HG02571 (cell line): ENCODE results near the gene DVL3.

Experiments used
- ATAC-seq: cut with Tn5 transposase; IDR thresholded peaks from one replicate; pipeline ENCODE4 v1.9.1; 2021; ENCODE audit warnings: mild to moderate bottlenecking, moderate library complexity; ENCODE audit not compliant: unreplicated experiment

Gene DVL3

GRCh38 chr3:184176377-184177330, 21.5 kb downstream of the DVL3 start:
- ATAC-seq = no peak

DNA sequence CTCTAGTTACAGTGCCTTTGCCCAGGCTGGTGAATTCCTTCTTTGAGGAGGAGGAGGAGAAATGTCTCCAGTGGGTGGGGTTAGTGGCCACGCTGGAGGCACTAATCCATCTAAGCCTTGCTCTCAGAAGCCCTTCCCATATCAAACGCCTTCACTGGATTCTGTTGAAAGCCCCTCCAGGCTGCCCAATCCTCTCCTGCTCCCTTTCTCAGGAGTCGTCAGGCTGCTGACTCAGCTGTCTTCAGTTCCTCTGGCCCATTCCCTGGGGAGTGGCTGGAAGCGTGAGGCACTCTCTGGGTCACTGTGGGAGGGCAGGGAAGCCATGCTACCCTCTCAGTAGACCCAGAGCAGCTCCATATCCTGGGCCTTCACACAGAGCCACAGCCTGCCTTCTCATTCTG, 22.2 kb downstream of the DVL3 start:
- ATAC-seq = no peak

GRCh38 chr3:184177767-184178306, 22.7 kb downstream of the DVL3 start:
- no peak for ATAC-seq

DNA sequence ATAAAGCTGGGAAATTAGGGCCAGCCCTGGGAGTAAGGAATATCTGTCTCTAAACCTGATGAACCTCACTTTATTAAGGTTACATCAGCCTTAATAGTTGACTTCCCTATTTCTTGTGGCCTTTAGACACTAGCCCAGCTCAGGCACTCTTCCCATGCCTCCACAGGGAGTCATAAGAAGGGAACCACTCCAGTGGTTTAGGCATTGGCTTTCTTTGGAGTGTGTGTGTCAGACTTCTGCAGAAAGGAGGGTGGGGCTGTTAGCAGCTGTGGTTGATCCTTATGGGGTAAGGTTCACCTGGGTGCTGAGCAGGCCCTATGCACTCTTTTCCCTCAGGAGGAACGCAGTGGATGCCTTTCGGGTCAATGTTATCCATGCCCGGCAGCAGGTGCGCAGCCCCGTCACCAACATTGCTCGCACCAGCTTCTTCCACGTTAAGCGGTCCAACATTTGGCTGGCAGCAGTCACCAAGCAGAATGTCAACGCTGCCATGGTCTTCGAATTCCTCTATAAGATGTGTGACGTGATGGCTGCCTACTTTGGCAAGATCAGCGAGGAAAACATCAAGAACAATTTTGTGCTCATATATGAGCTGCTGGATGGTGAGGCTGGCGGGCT, 23.5 kb downstream of the DVL3 start:
- no peak for ATAC-seq

DNA sequence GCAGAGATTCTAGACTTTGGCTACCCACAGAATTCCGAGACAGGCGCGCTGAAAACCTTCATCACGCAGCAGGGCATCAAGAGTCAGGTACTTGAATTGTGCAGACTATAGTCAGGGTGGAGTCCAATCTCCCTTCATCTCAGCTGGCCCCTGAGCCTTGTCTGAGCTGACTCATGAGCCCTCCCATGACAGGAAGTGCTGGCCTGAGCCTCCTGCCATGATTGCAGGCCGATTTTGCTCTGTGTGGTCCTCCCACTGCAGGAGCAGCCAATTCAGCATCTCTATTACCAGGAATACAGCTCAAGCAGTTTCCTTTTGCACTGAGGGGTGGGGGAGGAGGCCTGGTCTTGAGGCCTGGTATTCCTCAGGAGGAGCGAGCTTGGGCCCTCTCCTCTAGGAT, 25.0 kb downstream of the DVL3 start:
- no peak for ATAC-seq

DNA sequence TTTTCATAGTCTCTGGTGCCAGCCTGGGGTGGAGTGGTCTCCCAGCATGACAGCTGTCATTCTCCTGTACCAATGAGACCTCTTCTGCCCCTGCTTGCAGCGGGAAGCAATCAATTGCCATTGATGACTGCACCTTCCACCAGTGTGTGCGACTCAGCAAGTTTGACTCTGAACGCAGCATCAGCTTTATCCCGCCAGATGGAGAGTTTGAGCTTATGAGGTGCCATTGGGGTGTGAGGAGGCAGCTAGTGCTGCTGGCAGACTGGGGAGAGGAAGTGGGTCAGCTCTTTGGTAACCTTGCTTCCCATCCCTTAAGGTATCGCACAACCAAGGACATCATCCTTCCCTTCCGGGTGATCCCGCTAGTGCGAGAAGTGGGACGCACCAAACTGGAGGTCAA, 26.4 kb downstream of the DVL3 start:
- no peak for ATAC-seq

GRCh38 chr3:184183679-184184078, 28.5 kb downstream of the DVL3 start:
- no peak for ATAC-seq

DNA sequence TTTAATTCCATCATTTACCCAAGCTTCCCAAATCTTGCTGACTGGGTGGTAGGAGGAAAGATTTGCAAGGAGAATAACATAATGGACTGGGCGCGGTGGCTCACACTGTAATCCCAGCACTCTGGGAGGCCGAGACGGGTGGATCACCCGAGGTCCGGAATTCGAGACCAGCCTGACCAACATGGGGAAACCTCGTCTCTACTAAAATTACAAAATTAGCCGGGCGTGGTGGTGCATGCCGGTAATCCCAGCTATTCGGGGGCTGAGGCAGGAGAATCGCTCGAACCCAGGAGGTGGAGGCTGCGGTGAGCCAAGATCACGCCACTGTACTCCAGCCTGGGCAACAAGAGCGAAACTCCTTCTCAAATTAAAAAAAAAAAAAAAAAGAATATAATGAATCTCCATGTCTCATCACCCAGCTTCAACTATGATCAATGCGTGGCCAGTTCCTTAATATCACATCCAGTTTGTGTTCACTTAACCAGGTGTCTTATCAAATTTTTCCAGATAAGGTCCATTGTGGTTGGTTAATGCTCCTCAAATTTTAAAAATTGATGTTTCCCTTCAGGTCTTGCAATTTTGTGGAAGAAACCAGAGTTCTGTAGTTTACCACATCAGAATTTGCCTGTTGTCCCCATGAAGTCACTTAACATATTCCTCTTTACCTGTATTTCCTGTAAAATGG, 29.5 kb downstream of the DVL3 start:
- no peak for ATAC-seq

DNA sequence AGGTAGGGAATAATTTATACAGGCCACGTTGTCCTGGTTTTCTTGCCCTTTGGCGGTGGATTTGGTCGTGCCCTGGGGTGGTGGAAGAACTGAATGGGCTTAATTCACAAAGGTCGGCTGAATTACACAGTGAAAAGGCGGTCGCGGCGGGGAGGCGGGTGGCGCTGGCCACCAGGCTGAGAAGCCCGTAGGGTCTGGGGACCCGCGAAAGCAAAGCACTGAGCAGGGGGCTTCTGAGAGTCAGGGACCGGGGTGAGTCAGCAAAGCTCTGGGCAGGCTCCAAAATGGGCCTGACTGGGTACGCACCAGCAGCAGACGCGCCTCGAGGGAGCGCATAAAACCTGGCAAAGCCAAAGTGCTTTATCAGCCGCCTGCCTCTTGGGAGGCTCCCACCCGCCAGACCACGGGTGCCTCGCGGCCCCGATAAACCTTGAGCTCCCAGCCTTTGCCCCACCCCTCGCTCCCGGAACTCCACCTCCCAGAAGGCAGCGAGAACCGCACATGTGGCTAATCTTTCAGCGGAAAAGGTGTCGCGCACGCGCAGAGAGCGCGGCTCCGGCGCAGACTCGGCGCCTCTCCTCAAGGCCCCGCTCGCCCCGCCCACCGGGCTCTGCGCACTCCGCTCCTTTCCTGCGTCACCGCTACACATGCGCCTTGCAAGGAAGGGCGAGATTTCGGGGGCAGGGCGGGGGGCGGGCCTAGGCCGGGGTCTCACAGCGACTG, 30.4 kb downstream of the DVL3 start:
- peak; percentile 92 for ATAC-seq

GRCh38 chr3:184186184-184186901, 31.2 kb downstream of the DVL3 start, which contains the start of gene ABCF3:
Gene ABCF3, plus strand, starts transcription at chr3:184186199. Its CDS starts 9 bp downstream, at chr3:184186208.
- peak; percentile 20 for ATAC-seq

DNA sequence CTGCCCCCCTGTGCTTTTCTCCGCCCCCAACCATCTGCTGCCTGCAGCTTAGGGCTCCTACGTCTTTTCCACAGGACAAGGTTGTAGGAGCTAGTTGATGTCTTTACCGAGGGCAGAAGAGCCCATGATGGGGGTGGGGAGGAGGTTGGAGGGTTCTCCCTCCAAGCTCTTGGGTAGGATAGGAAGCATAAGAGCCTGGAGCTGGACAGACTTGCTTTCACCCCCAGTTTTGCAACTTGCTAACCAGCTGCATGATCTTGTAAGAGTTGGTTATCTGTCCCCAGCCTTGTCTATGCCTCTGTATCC, 31.7 kb downstream of the DVL3 start:
- ATAC-seq = no peak

DNA sequence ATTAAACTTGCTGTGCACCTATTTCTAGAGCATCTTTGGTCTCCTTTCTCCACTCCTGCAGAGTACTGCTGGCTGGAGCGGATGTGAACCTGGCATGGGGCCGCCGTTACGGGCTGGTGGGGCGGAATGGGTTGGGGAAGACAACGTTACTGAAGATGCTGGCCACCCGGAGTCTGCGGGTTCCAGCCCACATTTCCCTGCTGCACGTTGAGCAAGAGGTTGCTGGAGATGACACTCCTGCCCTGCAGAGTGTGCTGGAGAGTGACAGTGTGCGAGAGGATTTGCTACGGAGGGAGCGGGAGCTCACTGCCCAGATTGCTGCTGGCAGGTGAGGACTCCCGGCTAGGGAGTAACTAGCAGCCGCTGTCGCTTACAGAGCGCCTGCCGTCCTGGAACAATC, 32.9 kb downstream of the DVL3 start:
- ATAC-seq = no peak

DNA sequence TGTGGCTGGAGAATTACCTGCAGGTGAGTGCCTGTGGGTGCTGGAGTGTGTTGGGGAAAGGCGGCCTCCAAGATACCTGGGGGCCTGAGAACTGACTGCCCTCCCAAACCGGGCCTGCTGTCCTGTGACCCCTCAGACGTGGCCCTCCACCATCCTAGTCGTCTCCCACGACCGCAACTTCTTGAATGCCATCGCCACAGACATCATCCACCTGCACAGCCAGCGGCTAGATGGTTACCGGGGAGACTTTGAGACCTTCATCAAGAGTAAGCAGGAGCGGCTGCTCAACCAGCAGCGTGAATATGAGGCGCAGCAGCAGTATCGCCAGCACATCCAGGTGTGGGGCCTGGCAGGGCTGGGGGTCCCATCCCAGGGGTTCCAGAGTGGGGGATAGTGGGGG, 34.2 kb downstream of the DVL3 start:
- ATAC-seq = no peak

DNA sequence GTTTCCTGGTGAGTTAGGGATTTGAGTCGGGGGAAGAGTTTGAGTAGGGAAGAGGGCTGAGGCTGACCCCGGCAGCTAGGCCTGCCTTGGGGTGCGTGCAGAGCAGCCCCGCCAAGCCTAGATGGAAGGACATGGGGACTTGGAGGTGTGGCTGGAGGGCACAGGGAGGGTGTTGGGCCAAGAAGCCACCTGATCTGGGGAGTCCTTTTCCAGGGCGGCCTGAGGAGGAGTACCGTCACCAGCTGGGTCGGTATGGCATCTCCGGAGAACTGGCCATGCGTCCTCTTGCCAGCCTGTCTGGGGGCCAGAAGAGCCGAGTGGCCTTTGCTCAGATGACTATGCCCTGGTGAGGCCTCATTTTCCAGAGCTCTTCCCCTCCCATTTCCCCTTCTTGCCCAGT, 37.7 kb downstream of the DVL3 start:
- no peak for ATAC-seq

DNA sequence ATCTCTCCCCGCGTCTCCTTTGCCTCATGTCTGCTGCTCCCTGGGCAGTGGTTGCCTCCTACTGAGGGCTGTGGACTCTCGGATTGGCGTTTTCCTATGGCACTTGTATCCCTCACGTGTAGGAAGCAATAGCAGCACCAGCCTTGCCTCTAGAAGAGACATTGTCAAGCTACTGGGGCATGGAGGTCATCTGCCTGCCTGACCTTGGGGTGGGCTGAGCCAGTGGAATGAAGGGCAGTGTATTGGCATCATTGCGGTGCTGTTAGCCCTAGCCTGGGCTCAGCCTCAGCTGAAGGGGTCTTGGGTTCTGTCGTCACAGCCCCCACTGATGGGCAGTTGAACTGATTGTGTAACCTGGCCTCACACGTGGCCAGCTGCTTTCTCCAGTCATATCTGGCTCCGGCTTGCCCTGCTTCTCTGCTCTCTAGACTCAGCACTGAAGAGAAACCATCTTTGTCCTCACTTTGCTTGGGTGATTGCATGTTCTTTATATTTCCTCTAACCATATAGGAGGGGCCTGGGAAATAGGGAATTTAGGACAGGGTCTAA, 38.9 kb downstream of the DVL3 start:
- ATAC-seq = no peak

DNA sequence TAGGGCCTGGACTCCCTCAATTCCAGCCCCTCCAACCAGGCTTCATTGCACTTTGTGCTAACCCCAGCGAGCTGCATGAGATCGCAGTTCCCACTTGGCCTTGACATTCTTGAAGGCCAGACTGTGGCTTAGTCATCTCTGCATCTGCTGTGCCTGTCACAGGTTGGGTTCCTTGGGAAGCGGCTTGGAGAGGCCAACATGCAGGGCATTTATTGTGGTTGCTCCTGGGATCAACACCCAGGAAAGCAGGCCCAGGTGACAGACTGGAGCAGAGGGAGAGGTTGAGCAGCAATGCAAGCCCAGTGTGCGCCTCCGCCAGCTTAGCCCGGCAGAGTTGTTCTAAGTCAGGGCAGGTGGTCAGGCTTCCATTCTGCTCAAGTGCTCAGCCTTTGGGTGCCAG, 41.4 kb downstream of the DVL3 start:
- no peak for ATAC-seq

DNA sequence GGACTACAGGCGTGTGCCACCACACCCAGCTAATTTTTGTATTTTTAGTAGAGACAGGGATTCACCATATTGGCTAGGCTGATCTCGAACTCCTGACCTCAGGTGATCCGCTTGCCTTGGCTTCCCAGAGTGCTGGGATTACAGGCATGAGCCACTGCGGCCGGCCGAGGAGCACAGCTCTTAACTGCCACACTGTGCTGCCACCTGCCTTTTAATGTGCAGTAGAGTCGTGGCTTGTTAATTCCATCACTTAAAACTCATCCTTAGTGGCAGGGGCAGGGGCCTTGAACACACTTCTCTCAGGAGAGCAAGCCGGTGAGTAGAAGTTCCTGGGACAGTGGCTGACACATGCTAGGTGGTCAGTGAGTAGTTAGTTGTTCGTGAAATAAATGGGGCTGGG, 43.3 kb downstream of the DVL3 start:
- ATAC-seq = no peak

- ATAC-seq = no peak
Measured at GRCh38 chr3:184200825-184201224, 45.6 kb downstream of the DVL3 start.

GRCh38 chr3:184203526-184203925, 48.3 kb downstream of the DVL3 start:
- no peak for ATAC-seq
